Pancreas (tissue), 10 donors: ENCODE results near the gene ANHX. TPM values are rescaled to one million over a fixed set of nuclear protein-coding genes. Genes with fewer than 3 reads are reported as not detected.

Experiments used
- ATAC-seq, 4 donors: fragments of 200-7000 bp; cut with Tn5 transposase; one replicate each; pipeline versions ENCODE4 v1.8.0 to v1.9.1; 2020; ENCODE audit warnings: mild to moderate bottlenecking in 4 of 4, moderate library complexity in 4 of 4
- DNase-seq, 6 donors: peaks; one replicate each; pipeline ENCODE4 v3.0.0-alpha.2; 2020
- FAIRE-seq: peaks from 2 replicates; lab custom pipeline; 2012; peaks lifted over from hg19 to GRCh38; lab: Jason Lieb, UNC
- H3K27ac ChIP-seq, 4 donors: fragments of 200-600 bp; sonication (generic); 1 replicate in 3 of 4; 2 replicates in 1 of 4; pipeline versions ENCODE4 v1.5.0 to v1.8.0; 2020
- H3K27me3 ChIP-seq, 4 donors: fragments of 200-600 bp; one replicate each; pipeline ENCODE4 v1.8.0; 2021
- H3K36me3 ChIP-seq, 3 donors: fragments of 200-600 bp; sonication (generic) in 1 of 3; one replicate each; pipeline versions ENCODE4 v1.5.0 to v1.8.0; 2020 to 2021
- H3K4me1 ChIP-seq, 3 donors: fragments of 200-600 bp; one replicate each; pipeline ENCODE4 v1.8.0; 2021
- H3K4me3 ChIP-seq, 4 donors: fragments of 200-600 bp; sonication (generic) in 2 of 4; one replicate each; pipeline versions ENCODE4 v1.5.0 to v1.8.0; 2020 to 2021
- H3K9me3 ChIP-seq, 4 donors: fragments of 200-600 bp; one replicate each; pipeline ENCODE4 v1.8.0; 2021
- WGBS, 2 donors: extraction: QIAGEN DNeasy Blood & Tissue Kit; methylation state at CpG; one replicate each; pipeline ENCODE4 v1.1.7; 2013; 5-methylcytosine and 5-hydroxymethylcytosine counted together
- intact Hi-C, 3 donors: fragments of 100-400 bp; cut with DNase I; formaldehyde crosslinking; loops; one replicate each; pipeline versions ENCODE4 v1.11.1 to v1.14.2; 2022
- polyA plus RNA-seq, 2 donors: library from polyadenylated mRNA; stranded (reverse); fragments of 200-250 nt; gene quantifications; one replicate each; pipeline ENCODE4 v1.2.3, GENCODE V29; 2013
- total RNA-seq, 6 donors: library from RNA; stranded (reverse); fragmentation: NEBNext Ultra II Directional in 4 of 6; extraction: Animal tissue kit (Norgen Biotek cat#: 25700) in 4 of 6; gene quantifications; one replicate each; pipeline versions ENCODE4 v1.2.1 to v1.2.4, GENCODE V29; 2021 to 2023
- TF ChIP-seq, protein P1 (sequence below), 4 donors: fragments of 200-600 bp; sonication (generic) in 3 of 4; IDR thresholded peaks; one replicate each; pipeline versions ENCODE4 v1.5.0 to v1.8.0; 2021; ENCODE audit warnings: antibody characterized with exemption in 4 of 4
- donor health status: healthy with polysubstance abuse.
- donor health status: DM: no; HTN: no; CAD: no; lungs with moderate emphysema.
- donor health status: DM: no; HTN: no; CAD: no.
- donor health status: control.
- donor health status: control.
- donor health status: Bipolar disorder and iron deficiency.
- donor health status: DM: yes; HTN: yes; CAD: no.
- donor health status: DM: no; HTN: no; CAD: no.
- donor health status: DM: no; HTN: no; CAD: no.
- donor health status: DM: yes; HTN: yes; CAD: no.

Gene ANHX
- total and polyA plus RNA-seq, 8 donors, result not detected

DNA sequence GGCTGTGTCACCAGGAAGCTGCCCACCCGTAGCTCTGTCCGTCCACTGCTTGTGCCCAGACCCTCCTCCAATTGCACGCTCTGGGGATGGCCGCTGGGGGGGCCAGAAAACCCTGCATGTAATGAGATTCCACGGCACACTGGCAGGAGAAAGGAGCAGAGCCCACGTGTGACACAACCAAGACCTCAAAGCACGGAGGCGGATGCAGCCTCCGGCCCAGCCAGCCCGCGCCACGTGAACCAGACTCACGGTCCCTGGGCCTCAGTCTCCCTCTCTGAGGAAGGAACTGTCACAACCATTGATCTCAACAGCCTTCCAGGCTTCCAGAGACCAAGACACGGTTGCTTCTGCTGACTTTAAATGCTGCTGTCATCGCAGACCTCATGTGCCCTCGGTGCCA lies 14.4 kb downstream of the ANHX start:
- no peak for ATAC-seq
- no peak for DNase-seq
- H3K4me1 ChIP-seq, result no peaks in the 10 kb centered on the region
- intact Hi-C loops, result no loop called here
- H3K4me3 ChIP-seq, result no peak overlapping the region
- no peak overlapping the region for H3K27ac ChIP-seq
- 69 to 76% methylated on average over 16 of the region's 16 CpGs for WGBS, 2 donors
- TF ChIP-seq, protein P1, sequence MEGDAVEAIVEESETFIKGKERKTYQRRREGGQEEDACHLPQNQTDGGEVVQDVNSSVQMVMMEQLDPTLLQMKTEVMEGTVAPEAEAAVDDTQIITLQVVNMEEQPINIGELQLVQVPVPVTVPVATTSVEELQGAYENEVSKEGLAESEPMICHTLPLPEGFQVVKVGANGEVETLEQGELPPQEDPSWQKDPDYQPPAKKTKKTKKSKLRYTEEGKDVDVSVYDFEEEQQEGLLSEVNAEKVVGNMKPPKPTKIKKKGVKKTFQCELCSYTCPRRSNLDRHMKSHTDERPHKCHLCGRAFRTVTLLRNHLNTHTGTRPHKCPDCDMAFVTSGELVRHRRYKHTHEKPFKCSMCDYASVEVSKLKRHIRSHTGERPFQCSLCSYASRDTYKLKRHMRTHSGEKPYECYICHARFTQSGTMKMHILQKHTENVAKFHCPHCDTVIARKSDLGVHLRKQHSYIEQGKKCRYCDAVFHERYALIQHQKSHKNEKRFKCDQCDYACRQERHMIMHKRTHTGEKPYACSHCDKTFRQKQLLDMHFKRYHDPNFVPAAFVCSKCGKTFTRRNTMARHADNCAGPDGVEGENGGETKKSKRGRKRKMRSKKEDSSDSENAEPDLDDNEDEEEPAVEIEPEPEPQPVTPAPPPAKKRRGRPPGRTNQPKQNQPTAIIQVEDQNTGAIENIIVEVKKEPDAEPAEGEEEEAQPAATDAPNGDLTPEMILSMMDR (IDR thresholded peaks at IDR 0.05), result no peak
- no peaks in the 10 kb centered on the region for H3K9me3 ChIP-seq
- H3K27me3 ChIP-seq, result no peaks in the 10 kb centered on the region
- FAIRE-seq, result no peak
- no peaks in the 10 kb centered on the region for H3K36me3 ChIP-seq

DNA sequence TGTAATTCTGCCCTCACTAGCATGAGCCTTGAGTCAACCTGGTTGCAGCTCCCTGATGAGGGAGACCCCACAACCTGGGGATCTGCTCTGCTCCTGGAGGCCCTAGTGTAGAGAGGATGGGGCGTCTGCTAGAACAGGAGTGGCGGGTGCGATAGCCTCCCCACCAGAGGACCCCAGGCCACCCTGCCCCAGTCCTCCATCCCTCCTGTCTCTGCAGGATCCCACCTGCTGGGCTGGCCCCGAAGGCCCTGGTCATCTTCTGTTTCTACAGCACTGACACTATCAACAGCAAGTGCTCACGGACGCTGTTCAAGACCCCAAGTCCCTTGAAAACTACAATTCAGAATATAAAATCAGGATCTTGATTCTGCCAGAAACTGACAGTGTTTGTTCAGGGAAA lies 15.2 kb downstream of the ANHX start:
- H3K36me3 ChIP-seq, result no peaks in the 10 kb centered on the region
- no peaks in the 10 kb centered on the region for H3K9me3 ChIP-seq
- TF ChIP-seq, protein P1 (IDR thresholded peaks at IDR 0.05), result no peak
- no peak overlapping the region for H3K4me3 ChIP-seq
- 79 to 86% methylated on average over 6 of the region's 6 CpGs for WGBS, 2 donors
- H3K27me3 ChIP-seq, result no peaks in the 10 kb centered on the region
- H3K4me1 ChIP-seq, result no peaks in the 10 kb centered on the region
- no peak overlapping the region for H3K27ac ChIP-seq
- intact Hi-C loops, result no loop called here
- DNase-seq (no peak), FAIRE-seq (no peak), ATAC-seq (no peak)

DNA sequence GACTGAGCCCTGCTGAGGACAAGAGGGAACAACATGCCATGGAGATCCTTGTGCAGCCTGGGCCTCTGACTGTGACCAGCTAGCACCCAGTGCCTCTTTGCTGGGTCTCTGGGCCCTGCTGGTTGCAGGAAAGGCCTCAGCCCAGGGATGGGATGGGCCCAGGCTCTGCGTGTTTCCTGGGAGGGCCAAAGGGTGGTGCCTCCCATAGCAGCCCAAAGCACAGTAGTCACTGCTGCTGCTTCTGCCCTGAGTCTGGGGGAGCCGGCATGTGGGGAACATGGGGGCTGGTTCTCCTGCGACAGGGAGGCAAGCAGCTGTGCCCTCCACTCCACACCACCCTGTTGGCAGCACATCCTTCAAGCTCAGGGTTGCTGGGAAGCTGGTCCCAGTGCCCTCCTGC lies 18.5 kb downstream of the ANHX start:
- Histone ChIP-seq H3K36me3 (no peaks in the 10 kb centered on the region), H3K9me3 (no peaks in the 10 kb centered on the region), H3K27me3 (no peaks in the 10 kb centered on the region), H3K4me3 (no peak overlapping the region), H3K27ac (no peak overlapping the region), H3K4me1 (no peaks in the 10 kb centered on the region)
- FAIRE-seq (no peak), ATAC-seq (no peak), DNase-seq (no peak)
- 57 to 72% methylated on average over 3 of the region's 3 CpGs for WGBS, 2 donors
- intact Hi-C loops, result no loop called here
- TF ChIP-seq, protein P1 (IDR thresholded peaks at IDR 0.05), result no peak

DNA sequence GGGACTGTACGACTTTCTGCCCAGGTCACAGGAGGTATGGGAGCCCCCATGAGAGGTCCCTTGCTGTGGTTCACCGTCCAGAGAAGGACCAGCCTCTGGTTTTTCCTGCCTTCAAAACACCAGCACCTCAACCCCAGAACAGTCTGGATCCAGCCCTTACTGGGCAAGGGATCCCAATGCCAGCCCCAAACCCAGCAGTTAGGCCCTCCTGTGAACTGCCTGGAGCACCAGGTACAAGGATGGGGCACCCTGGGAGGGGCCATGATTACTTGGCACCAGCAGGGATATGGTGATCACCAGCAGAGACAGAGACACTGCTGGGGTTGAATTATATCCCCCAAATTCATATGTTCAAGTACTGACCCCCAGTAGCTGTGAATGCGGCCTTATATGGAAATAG lies 20.0 kb downstream of the ANHX start:
- TF ChIP-seq, protein P1 (IDR thresholded peaks at IDR 0.05), result no peak
- H3K4me1 ChIP-seq, result no peaks in the 10 kb centered on the region
- H3K4me3 ChIP-seq, result no peak overlapping the region
- no peaks in the 10 kb centered on the region for H3K36me3 ChIP-seq
- H3K27ac ChIP-seq, result no peak overlapping the region
- 59 to 72% methylated on average over 3 of the region's 3 CpGs for WGBS, 2 donors
- ATAC-seq (no peak), FAIRE-seq (no peak), DNase-seq (no peak)
- no peaks in the 10 kb centered on the region for H3K9me3 ChIP-seq
- no peaks in the 10 kb centered on the region for H3K27me3 ChIP-seq
- intact Hi-C loops, result no loop called here

DNA sequence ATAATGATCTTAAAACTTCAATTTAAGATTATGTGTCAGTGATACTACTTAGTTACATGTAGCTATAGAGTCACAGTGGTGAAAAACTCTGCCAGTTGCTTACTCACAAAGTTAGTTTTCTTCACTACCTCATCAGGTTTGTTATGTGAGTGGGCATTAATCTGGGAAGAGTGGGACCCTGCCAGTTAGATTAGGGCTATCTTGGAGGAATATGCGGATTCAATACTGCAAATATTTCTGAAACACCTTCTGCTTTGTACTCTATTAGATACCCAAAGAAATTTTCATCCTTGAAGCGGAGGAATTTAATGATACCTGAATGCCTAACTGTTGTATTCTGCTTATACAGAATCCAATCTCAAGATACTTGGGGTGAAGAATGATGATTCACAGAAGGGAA lies 29.3 kb downstream of the ANHX start:
- intact Hi-C loops, result no loop called here
- FAIRE-seq, result no peak
- no peak for ATAC-seq
- H3K27me3 ChIP-seq, result no peaks in the 10 kb centered on the region
- H3K9me3 ChIP-seq, result peaks cover 2 to 38% (median 22%) of the 10 kb centered on the region in 4 donors
- TF ChIP-seq, protein P1 (IDR thresholded peaks at IDR 0.05), result no peak
- H3K4me1 ChIP-seq, result no peaks in the 10 kb centered on the region
- H3K27ac ChIP-seq, result no peak overlapping the region
- peaks cover 11 to 23% (median 17%) of the 10 kb centered on the region in 3 donors for H3K36me3 ChIP-seq
- no peak overlapping the region for H3K4me3 ChIP-seq
- 99% methylated on average over 2 of the region's 2 CpGs for WGBS, 2 donors
- DNase-seq, result no peak
